ENCODE measurements around the gene LINGO1. TPM values are rescaled to one million over a fixed set of nuclear protein-coding genes. Genes with fewer than 3 reads are reported as not detected.

The LINGO1 gene
- total RNA-seq, 1 donor from 2014 or later: 18.7 TPM

- no peaks in the 10 kb centered on the region for H3K9me3 Mint-ChIP-seq
- H3K36me3 Mint-ChIP-seq: no peaks in the 10 kb centered on the region
- no peak overlapping the region for H3K4me3 Mint-ChIP-seq
- H3K27me3 Mint-ChIP-seq (ENCODE audit: low read depth): peaks cover 2% of the 10 kb centered on the region
- no peak for TF ChIP-seq CTCF (IDR thresholded peaks at IDR 0.05; ENCODE audit: unreplicated experiment)
- DNase-seq (ENCODE audit: low spot score in 2 of 2, unreplicated experiment in 2 of 2): no peak
- peaks cover 20% of the 10 kb centered on the region for H3K4me1 Mint-ChIP-seq
- H3K27ac Mint-ChIP-seq: no peak overlapping the region
These were observed 51.6 kb downstream of the LINGO1 start for GRCh38 chr15:77580996-77581682.

GRCh38 chr15:77579498-77580188, 53.1 kb downstream of the LINGO1 start:
- Mint-ChIP-seq H3K27ac (no peak overlapping the region), H3K27me3 (ENCODE audit: low read depth) (no peaks in the 10 kb centered on the region), H3K4me1 (peaks cover 20% of the 10 kb centered on the region), H3K36me3 (no peaks in the 10 kb centered on the region), H3K4me3 (no peak overlapping the region), H3K9me3 (no peaks in the 10 kb centered on the region)
- DNase-seq (ENCODE audit: low spot score in 2 of 2, unreplicated experiment in 2 of 2): no peak
- no peak for TF ChIP-seq CTCF (IDR thresholded peaks at IDR 0.05; ENCODE audit: unreplicated experiment)

- no peaks in the 10 kb centered on the region for H3K36me3 Mint-ChIP-seq
- no peak overlapping the region for H3K27ac Mint-ChIP-seq
- H3K27me3 Mint-ChIP-seq (ENCODE audit: low read depth): no peaks in the 10 kb centered on the region
- H3K4me1 Mint-ChIP-seq: peaks cover 19% of the 10 kb centered on the region
- no peak for TF ChIP-seq CTCF (IDR thresholded peaks at IDR 0.05; ENCODE audit: unreplicated experiment)
- H3K4me3 Mint-ChIP-seq: no peak overlapping the region
- H3K9me3 Mint-ChIP-seq: no peaks in the 10 kb centered on the region
- DNase-seq (ENCODE audit: low spot score in 2 of 2, unreplicated experiment in 2 of 2): no peak
These were observed 53.9 kb downstream of the LINGO1 start for GRCh38 chr15:77578641-77579372.

GRCh38 chr15:77577366-77577950, 55.3 kb downstream of the LINGO1 start:
- TF ChIP-seq CTCF (IDR thresholded peaks at IDR 0.05; ENCODE audit: unreplicated experiment): no peak
- H3K27me3 Mint-ChIP-seq (ENCODE audit: low read depth): no peaks in the 10 kb centered on the region
- no peaks in the 10 kb centered on the region for H3K9me3 Mint-ChIP-seq
- DNase-seq (ENCODE audit: low spot score in 2 of 2, unreplicated experiment in 2 of 2): no peak
- peaks cover 15% of the 10 kb centered on the region for H3K4me1 Mint-ChIP-seq
- H3K4me3 Mint-ChIP-seq: no peak overlapping the region
- H3K36me3 Mint-ChIP-seq: no peaks in the 10 kb centered on the region
- no peak overlapping the region for H3K27ac Mint-ChIP-seq

- no peaks in the 10 kb centered on the region for H3K9me3 Mint-ChIP-seq
- no peak overlapping the region for H3K27ac Mint-ChIP-seq
- no peaks in the 10 kb centered on the region for H3K36me3 Mint-ChIP-seq
- H3K4me3 Mint-ChIP-seq: no peak overlapping the region
- no peaks in the 10 kb centered on the region for H3K27me3 Mint-ChIP-seq (ENCODE audit: low read depth)
- no peak for TF ChIP-seq CTCF (IDR thresholded peaks at IDR 0.05; ENCODE audit: unreplicated experiment)
- H3K4me1 Mint-ChIP-seq: peaks cover 9% of the 10 kb centered on the region
- no peak for DNase-seq (ENCODE audit: low spot score in 2 of 2, unreplicated experiment in 2 of 2)
These were observed 56.2 kb downstream of the LINGO1 start for GRCh38 chr15:77576538-77576937.

Data from mesothelial cell of epicardium (in vitro differentiated cells).